Measurements from ENCODE around the gene POM121C.
"Not testable (repeated sequence)": the region's sequence is repeated elsewhere in the genome, so short reads cannot be mapped to it uniquely, and the experiment has no call there.

The POM121C gene

GRCh38 chr7:75439000-75439399 is 47.1 kb downstream of the POM121C start:
- not testable (repeated sequence) for DNase-seq (ENCODE audit: low read depth in 2 of 3, low spot score in 2 of 3)

GRCh38 chr7:75423481-75423880 is 62.6 kb downstream of the POM121C start:
- not testable (repeated sequence) for DNase-seq (ENCODE audit: low read depth in 2 of 3, low spot score in 2 of 3)

- DNase-seq (ENCODE audit: low read depth in 2 of 3, low spot score in 2 of 3), result not testable (repeated sequence)
Observed at GRCh38 chr7:75421798-75422710, 64.0 kb downstream of the POM121C start.

GRCh38 chr7:75420152-75420551 is 65.9 kb downstream of the POM121C start:
- not testable (repeated sequence) for DNase-seq (ENCODE audit: low read depth in 2 of 3, low spot score in 2 of 3)

GRCh38 chr7:75419693-75420092 is 66.4 kb downstream of the POM121C start:
- DNase-seq (ENCODE audit: low read depth in 2 of 3, low spot score in 2 of 3), result not testable (repeated sequence)

GRCh38 chr7:75419210-75419609 is 66.9 kb downstream of the POM121C start:
- DNase-seq (ENCODE audit: low read depth in 2 of 3, low spot score in 2 of 3), result not testable (repeated sequence)

- not testable (repeated sequence) for DNase-seq (ENCODE audit: low read depth in 2 of 3, low spot score in 2 of 3)
Observed at GRCh38 chr7:75418292-75418858, 67.7 kb downstream of the POM121C start.

- not testable (repeated sequence) for DNase-seq (ENCODE audit: low read depth in 2 of 3, low spot score in 2 of 3)
Observed at GRCh38 chr7:75416787-75417186, 69.3 kb downstream of the POM121C start.

GRCh38 chr7:75415829-75416373 is 70.2 kb downstream of the POM121C start:
- DNase-seq (ENCODE audit: low read depth in 2 of 3, low spot score in 2 of 3), result not testable (repeated sequence)

GRCh38 chr7:75415428-75415817 is 70.7 kb downstream of the POM121C start:
- not testable (repeated sequence) for DNase-seq (ENCODE audit: low read depth in 2 of 3, low spot score in 2 of 3)

GRCh38 chr7:75414708-75415427 is 71.2 kb downstream of the POM121C start:
- not testable (repeated sequence) for DNase-seq (ENCODE audit: low read depth in 2 of 3, low spot score in 2 of 3)

- not testable (repeated sequence) for DNase-seq (ENCODE audit: low read depth in 2 of 3, low spot score in 2 of 3)
Observed at GRCh38 chr7:75414204-75414603, 71.9 kb downstream of the POM121C start.

- DNase-seq (ENCODE audit: low read depth in 2 of 3, low spot score in 2 of 3), result not testable (repeated sequence)
Observed at GRCh38 chr7:75410823-75411173, 75.3 kb downstream of the POM121C start.

GRCh38 chr7:75409880-75410822 is 75.9 kb downstream of the POM121C start:
- not testable (repeated sequence) for DNase-seq (ENCODE audit: low read depth in 2 of 3, low spot score in 2 of 3)

- not testable (repeated sequence) for DNase-seq (ENCODE audit: low read depth in 2 of 3, low spot score in 2 of 3)
Observed at GRCh38 chr7:75404663-75405062, 81.4 kb downstream of the POM121C start.

GRCh38 chr7:75403455-75404443 is 82.3 kb downstream of the POM121C start:
- not testable (repeated sequence) for DNase-seq (ENCODE audit: low read depth in 2 of 3, low spot score in 2 of 3)

- not testable (repeated sequence) for DNase-seq (ENCODE audit: low read depth in 2 of 3, low spot score in 2 of 3)
Observed at GRCh38 chr7:75400575-75400974, 85.5 kb downstream of the POM121C start.

GRCh38 chr7:75398771-75399700 is 87.1 kb downstream of the POM121C start:
- DNase-seq (ENCODE audit: low read depth in 2 of 3, low spot score in 2 of 3), result not testable (repeated sequence)

All from activated CD8-positive, alpha-beta memory T cell treated with anti-CD3 and anti-CD28 coated beads for 48 hours (primary cell).